Measurements from ENCODE around the gene GLRX5. TPM values are rescaled to one million over a fixed set of nuclear protein-coding genes. Genes with fewer than 3 reads are reported as not detected.
"Not testable (repeated sequence)": the region's sequence is repeated elsewhere in the genome, so short reads cannot be mapped to it uniquely, and the experiment has no call there.

The GLRX5 gene
- total RNA-seq, 2 experiments from 2014 or later = 11.3 to 11.9 TPM

GRCh38 chr14:95585953-95586620 lies 51.2 kb downstream of the GLRX5 start:
- ChIA-PET POLR2A (no interaction called here), CTCF (no interaction called here)
- Histone ChIP-seq H3K4me1 (ENCODE audit: insufficient read depth, low read length) (no peaks in the 10 kb centered on the region), H3K9me3 (ENCODE audit: control insufficient read depth in 1 of 2, insufficient read depth in 1 of 2, low read length in 2 of 2) (peaks cover 0 to 6% of the 10 kb centered on the region in 2 experiments), H3K27me3 (ENCODE audit: control insufficient read depth in 1 of 2, insufficient read depth in 2 of 2, low read length in 2 of 2) (peaks cover 0 to 7% of the 10 kb centered on the region in 2 experiments), H3K27ac (ENCODE audit: low read depth in 1 of 2, low read length in 2 of 2) (no peak overlapping the region), H3K4me3 (ENCODE audit: low read length) (no peak overlapping the region), H3K36me3 (ENCODE audit: insufficient read depth, low read length) (no peaks in the 10 kb centered on the region)
- peaks cover 24% of the 10 kb centered on the region for H3K27me3 Mint-ChIP-seq
- no peaks in the 10 kb centered on the region for H3K36me3 Mint-ChIP-seq (ENCODE audit: low read depth)
- H3K4me1 Mint-ChIP-seq (ENCODE audit: low read depth) = no peaks in the 10 kb centered on the region
- ATAC-seq (ENCODE audit: poor library complexity) = no peak
- no peak overlapping the region for H3K4me3 Mint-ChIP-seq
- intact Hi-C loops (cut with DNase I, micrococcal nuclease) = no loop called here
- TF ChIP-seq CTCF (IDR thresholded peaks at IDR 0.05) = no peak
- peaks cover 3% of the 10 kb centered on the region for H3K9me3 Mint-ChIP-seq
- DNase-seq = no peak
- H3K27ac Mint-ChIP-seq = no peak overlapping the region

- H3K4me3 ChIP-seq (ENCODE audit: low read length); H3K36me3 ChIP-seq (ENCODE audit: insufficient read depth, low read length); H3K4me1 ChIP-seq (ENCODE audit: insufficient read depth, low read length); DNase-seq; CTCF ChIA-PET; H3K9me3 ChIP-seq (ENCODE audit: control insufficient read depth in 1 of 2, insufficient read depth in 1 of 2, low read length in 2 of 2); H3K4me3 Mint-ChIP-seq; ATAC-seq (ENCODE audit: poor library complexity); H3K27ac ChIP-seq (ENCODE audit: low read depth in 1 of 2, low read length in 2 of 2); H3K4me1 Mint-ChIP-seq (ENCODE audit: low read depth); H3K9me3 Mint-ChIP-seq; H3K27me3 ChIP-seq (ENCODE audit: control insufficient read depth in 1 of 2, insufficient read depth in 2 of 2, low read length in 2 of 2); POLR2A ChIA-PET; H3K36me3 Mint-ChIP-seq (ENCODE audit: low read depth); H3K27ac Mint-ChIP-seq; intact Hi-C loops (cut with DNase I, micrococcal nuclease): not testable (repeated sequence)
- H3K27me3 Mint-ChIP-seq = peaks cover 16% of the 10 kb centered on the region
Measured at GRCh38 chr14:95591182-95591581, 56.3 kb downstream of the GLRX5 start.

Other genes starting within 250 kb of the GLRX5 start
- gene CLMN, start 215.1 kb upstream of the GLRX5 start, total RNA-seq = under 1 TPM; 0.27 to 0.67 TPM
- 10 to 100 TPM; 29.4 to 31.4 TPM for gene SYNE3, start 18.4 kb upstream of the GLRX5 start, total RNA-seq
- gene TCL1B, start 151.4 kb downstream of the GLRX5 start, total RNA-seq = not detected
- not detected for gene TCL1A, start 179.1 kb downstream of the GLRX5 start, total RNA-seq

Data from CD4-positive, alpha-beta T cell (primary cell).